SK-N-SH treated with all-trans-retinoic acid at 6 μM for 48 hours (cell line): Measurements from ENCODE around the gene SKIL.
A peak's percentile ranks its signal among the peaks of the same experiment; 100 is the strongest.

Source experiments
- ATAC-seq: fragments of 200-7000 bp; cut with Tn5 transposase; 3 replicates; pipeline ENCODE4 v1.9.1; 2020; ENCODE audit warnings: mild to moderate bottlenecking, moderate library complexity
- ARNTL ChIP-seq: fragments of 450-650 bp; formaldehyde crosslinking; IDR thresholded peaks from 2 replicates; pipeline ENCODE4 v1.5.0; 2020; ENCODE audit warnings: low read depth, mild to moderate bottlenecking, moderate library complexity, borderline replicate concordance
- CSDC2 ChIP-seq: fragments of 250-450 bp; sonication (Bioruptor Pico); IDR thresholded peaks from 2 replicates; pipeline ENCODE4 v1.5.0; 2020; ENCODE audit warnings: mild to moderate bottlenecking, moderate library complexity
- ESRRG ChIP-seq: fragments of 250-450 bp; sonication (Bioruptor Pico); IDR thresholded peaks from 2 replicates; pipeline ENCODE4 v1.6.1; 2021; ENCODE audit warnings: mild to moderate bottlenecking
- OSR1 ChIP-seq: fragments of 250-450 bp; sonication (Bioruptor Pico); IDR thresholded peaks from 2 replicates; pipeline ENCODE4 v1.8.0; 2022; ENCODE audit warnings: moderate library complexity, mild to moderate bottlenecking, inconsistent platforms
- PATZ1 ChIP-seq: fragments of 250-450 bp; sonication (Bioruptor Pico); IDR thresholded peaks from 2 replicates; pipeline ENCODE4 v1.8.0; 2020; ENCODE audit warnings: mild to moderate bottlenecking, moderate library complexity, borderline replicate concordance
- PPARA ChIP-seq: fragments of 250-450 bp; sonication (Bioruptor Pico); IDR thresholded peaks from 2 replicates; pipeline ENCODE4 v1.5.0; 2020; ENCODE audit warnings: mild to moderate bottlenecking, borderline replicate concordance
- RARB ChIP-seq: fragments of 250-450 bp; sonication (Bioruptor Pico); IDR thresholded peaks from 2 replicates; pipeline ENCODE4 v1.8.0; 2021; ENCODE audit warnings: mild to moderate bottlenecking, moderate library complexity
- SNAI2 ChIP-seq: fragments of 250-450 bp; sonication (Bioruptor Pico); IDR thresholded peaks from 2 replicates; pipeline ENCODE4 v1.5.0; 2020; ENCODE audit warnings: mild to moderate bottlenecking, moderate library complexity
- TCF4 ChIP-seq: fragments of 250-450 bp; sonication (Bioruptor Pico); IDR thresholded peaks from 2 replicates; pipeline ENCODE4 v1.8.0; 2021; ENCODE audit warnings: mild to moderate bottlenecking, moderate library complexity, borderline replicate concordance
- TOX ChIP-seq: fragments of 250-450 bp; sonication (Bioruptor Pico); IDR thresholded peaks from 2 replicates; pipeline ENCODE4 v1.8.0; 2021; ENCODE audit warnings: mild to moderate bottlenecking, moderate library complexity, borderline replicate concordance
- ZC3H10 ChIP-seq: fragments of 250-450 bp; sonication (Bioruptor Pico); IDR thresholded peaks from 2 replicates; pipeline ENCODE4 v1.5.1; 2021; ENCODE audit warnings: mild to moderate bottlenecking, moderate library complexity
- ZFP3 ChIP-seq: fragments of 250-450 bp; sonication (Bioruptor Pico); IDR thresholded peaks from 2 replicates; pipeline ENCODE4 v1.5.0; 2020; ENCODE audit warnings: mild to moderate bottlenecking, moderate library complexity
- ZFP30 ChIP-seq: fragments of 450-650 bp; formaldehyde crosslinking; IDR thresholded peaks from 2 replicates; pipeline ENCODE4 v1.5.0; 2022; ENCODE audit warnings: mild to moderate bottlenecking, moderate library complexity
- ZNF565 ChIP-seq: fragments of 450-650 bp; formaldehyde crosslinking; conservative IDR thresholded peaks from 2 replicates; pipeline ENCODE4 v1.5.0; 2020; ENCODE audit warnings: low read depth, mild to moderate bottlenecking, moderate library complexity
- ZNF70 ChIP-seq: fragments of 450-650 bp; formaldehyde crosslinking; IDR thresholded peaks from 2 replicates; pipeline ENCODE4 v1.5.0; 2020; ENCODE audit warnings: mild to moderate bottlenecking, moderate library complexity
- ZNF8 ChIP-seq: fragments of 450-650 bp; formaldehyde crosslinking; IDR thresholded peaks from 2 replicates; pipeline ENCODE4 v1.5.0; 2020; ENCODE audit warnings: mild to moderate bottlenecking, moderate library complexity
- TF ChIP-seq, protein P1 (sequence below): fragments of 250-450 bp; sonication (Bioruptor Pico); IDR thresholded peaks from 2 replicates; pipeline ENCODE4 v1.5.1; 2021; ENCODE audit warnings: mild to moderate bottlenecking, moderate library complexity
- TF ChIP-seq, protein P2 (sequence below): fragments of 250-450 bp; sonication (Bioruptor Pico); IDR thresholded peaks from 2 replicates; pipeline ENCODE4 v1.5.0; 2020; ENCODE audit warnings: mild to moderate bottlenecking, moderate library complexity
- TF ChIP-seq, protein P3 (sequence below): fragments of 250-450 bp; sonication (Bioruptor Pico); IDR thresholded peaks from 2 replicates; pipeline ENCODE4 v1.5.1; 2020; ENCODE audit warnings: low read depth, mild to moderate bottlenecking, moderate library complexity

Gene SKIL, protein sequence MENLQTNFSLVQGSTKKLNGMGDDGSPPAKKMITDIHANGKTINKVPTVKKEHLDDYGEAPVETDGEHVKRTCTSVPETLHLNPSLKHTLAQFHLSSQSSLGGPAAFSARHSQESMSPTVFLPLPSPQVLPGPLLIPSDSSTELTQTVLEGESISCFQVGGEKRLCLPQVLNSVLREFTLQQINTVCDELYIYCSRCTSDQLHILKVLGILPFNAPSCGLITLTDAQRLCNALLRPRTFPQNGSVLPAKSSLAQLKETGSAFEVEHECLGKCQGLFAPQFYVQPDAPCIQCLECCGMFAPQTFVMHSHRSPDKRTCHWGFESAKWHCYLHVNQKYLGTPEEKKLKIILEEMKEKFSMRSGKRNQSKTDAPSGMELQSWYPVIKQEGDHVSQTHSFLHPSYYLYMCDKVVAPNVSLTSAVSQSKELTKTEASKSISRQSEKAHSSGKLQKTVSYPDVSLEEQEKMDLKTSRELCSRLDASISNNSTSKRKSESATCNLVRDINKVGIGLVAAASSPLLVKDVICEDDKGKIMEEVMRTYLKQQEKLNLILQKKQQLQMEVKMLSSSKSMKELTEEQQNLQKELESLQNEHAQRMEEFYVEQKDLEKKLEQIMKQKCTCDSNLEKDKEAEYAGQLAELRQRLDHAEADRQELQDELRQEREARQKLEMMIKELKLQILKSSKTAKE

GRCh38 chr3:170357176-170358041 lies at the start of gene SKIL:
TSS of gene SKIL (plus strand) at chr3:170357715. CDS start at chr3:170360332, 2,617 bp downstream.
- peak; percentile 67 for ATAC-seq
- TF ChIP-seq CSDC2 (CRISPR knock-in tag) (peak; percentile 67; the same call in 1 of the 2 replicates), ARNTL (CRISPR knock-in tag) (peak; percentile 16; the same call in 1 of the 2 replicates), ZFP30 (CRISPR knock-in tag) (no peak; the same call in 1 of the 2 replicates), ZC3H10 (CRISPR knock-in tag) (no peak), SNAI2 (peak; percentile 79), PPARA (0 out of 2 replicates have a peak, but pooled peaks have one; percentile 59), ZNF565 (no peak), ZFP3 (CRISPR knock-in tag) (no peak)
- TF ChIP-seq, protein P1, sequence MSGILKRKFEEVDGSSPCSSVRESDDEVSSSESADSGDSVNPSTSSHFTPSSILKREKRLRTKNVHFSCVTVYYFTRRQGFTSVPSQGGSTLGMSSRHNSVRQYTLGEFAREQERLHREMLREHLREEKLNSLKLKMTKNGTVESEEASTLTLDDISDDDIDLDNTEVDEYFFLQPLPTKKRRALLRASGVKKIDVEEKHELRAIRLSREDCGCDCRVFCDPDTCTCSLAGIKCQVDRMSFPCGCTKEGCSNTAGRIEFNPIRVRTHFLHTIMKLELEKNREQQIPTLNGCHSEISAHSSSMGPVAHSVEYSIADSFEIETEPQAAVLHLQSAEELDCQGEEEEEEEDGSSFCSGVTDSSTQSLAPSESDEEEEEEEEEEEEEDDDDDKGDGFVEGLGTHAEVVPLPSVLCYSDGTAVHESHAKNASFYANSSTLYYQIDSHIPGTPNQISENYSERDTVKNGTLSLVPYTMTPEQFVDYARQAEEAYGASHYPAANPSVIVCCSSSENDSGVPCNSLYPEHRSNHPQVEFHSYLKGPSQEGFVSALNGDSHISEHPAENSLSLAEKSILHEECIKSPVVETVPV: no peak
- TF ChIP-seq, protein P2, sequence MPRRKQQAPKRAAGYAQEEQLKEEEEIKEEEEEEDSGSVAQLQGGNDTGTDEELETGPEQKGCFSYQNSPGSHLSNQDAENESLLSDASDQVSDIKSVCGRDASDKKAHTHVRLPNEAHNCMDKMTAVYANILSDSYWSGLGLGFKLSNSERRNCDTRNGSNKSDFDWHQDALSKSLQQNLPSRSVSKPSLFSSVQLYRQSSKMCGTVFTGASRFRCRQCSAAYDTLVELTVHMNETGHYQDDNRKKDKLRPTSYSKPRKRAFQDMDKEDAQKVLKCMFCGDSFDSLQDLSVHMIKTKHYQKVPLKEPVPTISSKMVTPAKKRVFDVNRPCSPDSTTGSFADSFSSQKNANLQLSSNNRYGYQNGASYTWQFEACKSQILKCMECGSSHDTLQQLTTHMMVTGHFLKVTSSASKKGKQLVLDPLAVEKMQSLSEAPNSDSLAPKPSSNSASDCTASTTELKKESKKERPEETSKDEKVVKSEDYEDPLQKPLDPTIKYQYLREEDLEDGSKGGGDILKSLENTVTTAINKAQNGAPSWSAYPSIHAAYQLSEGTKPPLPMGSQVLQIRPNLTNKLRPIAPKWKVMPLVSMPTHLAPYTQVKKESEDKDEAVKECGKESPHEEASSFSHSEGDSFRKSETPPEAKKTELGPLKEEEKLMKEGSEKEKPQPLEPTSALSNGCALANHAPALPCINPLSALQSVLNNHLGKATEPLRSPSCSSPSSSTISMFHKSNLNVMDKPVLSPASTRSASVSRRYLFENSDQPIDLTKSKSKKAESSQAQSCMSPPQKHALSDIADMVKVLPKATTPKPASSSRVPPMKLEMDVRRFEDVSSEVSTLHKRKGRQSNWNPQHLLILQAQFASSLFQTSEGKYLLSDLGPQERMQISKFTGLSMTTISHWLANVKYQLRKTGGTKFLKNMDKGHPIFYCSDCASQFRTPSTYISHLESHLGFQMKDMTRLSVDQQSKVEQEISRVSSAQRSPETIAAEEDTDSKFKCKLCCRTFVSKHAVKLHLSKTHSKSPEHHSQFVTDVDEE (CRISPR knock-in tag): peak; percentile 41; the same call in 1 of the 2 replicates

- no peak for ATAC-seq
- TF ChIP-seq ZNF565 (no peak), ARNTL (CRISPR knock-in tag) (no peak)
These were observed 48.5 kb upstream of the SKIL start for GRCh38 chr3:170309046-170309445.

DNA sequence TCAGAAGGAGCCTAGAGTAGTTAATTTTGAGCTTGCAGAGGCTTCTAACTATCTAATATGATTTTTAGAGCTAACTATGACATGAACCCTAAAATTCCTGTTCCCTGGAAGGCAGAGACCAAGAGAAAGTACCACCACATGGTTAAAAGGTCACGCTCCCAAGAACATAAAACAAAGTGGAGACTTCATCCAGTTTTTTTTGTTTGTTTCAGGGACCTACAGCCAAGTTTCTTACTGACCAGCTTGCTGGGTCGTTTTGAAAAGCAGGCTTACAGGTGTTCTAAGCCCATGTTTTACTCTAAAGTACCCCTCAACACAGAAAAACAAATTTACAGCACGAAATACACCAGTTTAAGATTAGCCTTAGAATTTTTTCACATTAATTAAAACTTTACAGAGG lies 39.6 kb upstream of the SKIL start:
- TF ChIP-seq TOX (no peak), CSDC2 (CRISPR knock-in tag) (no peak), ZFP3 (CRISPR knock-in tag) (no peak), ZC3H10 (CRISPR knock-in tag) (no peak), TCF4 (CRISPR knock-in tag) (no peak), ESRRG (CRISPR knock-in tag) (no peak), OSR1 (CRISPR knock-in tag) (no peak), ZNF8 (no peak), RARB (CRISPR knock-in tag) (no peak), PATZ1 (CRISPR knock-in tag) (no peak), ZFP30 (CRISPR knock-in tag) (no peak), SNAI2 (no peak), ZNF70 (no peak)
- TF ChIP-seq, protein P3, sequence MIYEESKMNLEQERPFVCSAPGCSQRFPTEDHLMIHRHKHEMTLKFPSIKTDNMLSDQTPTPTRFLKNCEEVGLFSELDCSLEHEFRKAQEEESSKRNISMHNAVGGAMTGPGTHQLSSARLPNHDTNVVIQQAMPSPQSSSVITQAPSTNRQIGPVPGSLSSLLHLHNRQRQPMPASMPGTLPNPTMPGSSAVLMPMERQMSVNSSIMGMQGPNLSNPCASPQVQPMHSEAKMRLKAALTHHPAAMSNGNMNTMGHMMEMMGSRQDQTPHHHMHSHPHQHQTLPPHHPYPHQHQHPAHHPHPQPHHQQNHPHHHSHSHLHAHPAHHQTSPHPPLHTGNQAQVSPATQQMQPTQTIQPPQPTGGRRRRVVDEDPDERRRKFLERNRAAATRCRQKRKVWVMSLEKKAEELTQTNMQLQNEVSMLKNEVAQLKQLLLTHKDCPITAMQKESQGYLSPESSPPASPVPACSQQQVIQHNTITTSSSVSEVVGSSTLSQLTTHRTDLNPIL (CRISPR knock-in tag): no peak
- TF ChIP-seq, protein P1: no peak
- TF ChIP-seq, protein P2 (CRISPR knock-in tag): no peak
- no peak for ATAC-seq
